Measurements from ENCODE around the gene GPC3.
"Not testable (repeated sequence)": the region's sequence is repeated elsewhere in the genome, so short reads cannot be mapped to it uniquely, and the experiment has no call there.

The GPC3 gene

GRCh38 chrX:133995759-133996158, 10.4 kb upstream of the GPC3 start:
- DNase-seq (ENCODE audit: low spot score) = no peak

DNA sequence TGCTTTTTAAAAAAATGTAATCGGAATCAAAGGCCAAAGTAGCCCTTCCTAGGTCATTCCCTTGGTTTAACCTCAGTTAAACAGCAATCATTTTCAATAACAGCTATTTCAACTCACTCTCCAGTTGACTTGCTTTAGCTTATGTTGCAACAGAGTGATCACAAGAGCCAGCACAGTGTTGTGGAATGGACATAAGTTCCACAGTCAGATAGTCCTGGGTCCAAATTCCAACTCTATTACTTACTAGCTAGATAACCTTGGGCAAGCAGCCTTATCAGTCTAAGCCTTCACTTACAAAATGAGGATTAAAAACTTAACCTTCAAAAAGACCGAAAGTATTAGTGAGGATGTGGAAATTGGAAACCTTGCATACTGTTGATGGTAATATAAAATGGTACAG, 9.2 kb upstream of the GPC3 start:
- no peak for DNase-seq (ENCODE audit: low spot score)

DNA sequence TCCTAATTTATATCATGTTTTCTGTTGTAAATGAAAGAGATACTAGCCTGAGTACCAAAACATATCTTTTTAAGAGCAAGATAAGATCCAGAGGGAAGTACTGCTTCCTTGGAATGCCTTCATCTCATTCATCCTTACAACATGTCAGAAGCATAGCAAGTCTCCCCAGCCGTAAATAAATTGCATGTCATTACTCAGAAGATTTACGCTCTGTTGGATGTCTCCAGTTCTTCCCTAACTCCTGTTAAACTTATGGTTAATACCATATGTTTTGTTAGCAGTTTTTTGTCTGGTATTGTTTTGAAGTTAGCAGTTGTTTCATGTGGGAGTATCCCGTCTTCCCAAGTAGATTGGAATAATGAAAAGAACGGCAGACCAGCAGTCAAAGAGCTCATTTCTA, 7.5 kb upstream of the GPC3 start:
- no peak for DNase-seq (ENCODE audit: low spot score)

- no peak for DNase-seq (ENCODE audit: low spot score)
Measured at GRCh38 chrX:133991814-133992213, 6.4 kb upstream of the GPC3 start.

GRCh38 chrX:133991057-133991456, 5.7 kb upstream of the GPC3 start:
- DNase-seq (ENCODE audit: low spot score) = not testable (repeated sequence)

GRCh38 chrX:133989993-133990392, 4.6 kb upstream of the GPC3 start:
- DNase-seq (ENCODE audit: low spot score) = no peak

DNA sequence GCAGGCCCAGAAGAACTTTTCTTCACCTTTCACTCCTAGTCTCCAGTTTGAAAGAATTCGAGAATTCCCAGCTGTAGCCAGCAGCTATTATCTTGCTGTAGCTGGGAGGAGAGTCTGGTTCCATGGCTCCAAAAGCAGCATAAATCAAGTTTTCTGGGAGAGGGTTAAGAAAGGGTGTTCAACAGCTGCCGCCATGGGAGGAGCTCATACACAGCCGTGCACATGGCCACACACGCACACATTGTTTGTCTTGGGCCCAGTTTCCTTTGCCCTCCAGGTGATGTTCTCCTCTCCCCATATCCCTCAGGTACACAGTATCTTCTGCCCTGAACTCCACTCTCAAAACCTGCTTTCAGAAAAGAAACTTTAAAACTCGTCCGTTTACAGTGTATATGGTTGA, 4.1 kb upstream of the GPC3 start:
- no peak for DNase-seq (ENCODE audit: low spot score)

GRCh38 chrX:133988010-133988409, 2.6 kb upstream of the GPC3 start:
- DNase-seq (ENCODE audit: low spot score) = no peak

DNA sequence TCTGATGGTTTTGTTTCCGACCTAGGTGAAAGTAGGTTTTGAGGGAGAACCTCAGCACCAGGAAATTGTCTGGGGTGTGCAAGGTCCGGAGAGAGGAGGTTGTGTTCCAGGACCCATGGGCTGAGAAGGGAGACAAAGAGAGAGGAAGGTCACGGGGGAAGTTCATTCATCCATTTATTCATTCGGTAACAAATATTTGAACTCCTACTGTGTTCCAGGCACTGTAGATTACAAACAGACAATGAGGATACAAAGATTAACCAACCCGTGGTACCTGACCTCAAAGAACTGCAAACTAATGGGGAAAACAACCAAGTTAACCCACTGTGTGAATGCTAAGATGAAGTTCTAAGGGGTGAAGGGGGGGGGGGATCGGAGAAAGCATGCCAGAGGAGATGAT, 1.8 kb upstream of the GPC3 start:
- DNase-seq (ENCODE audit: low spot score) = no peak

- no peak for DNase-seq (ENCODE audit: low spot score)
Measured at GRCh38 chrX:133985967-133986683, 731 bp upstream of the GPC3 start.

- DNase-seq (ENCODE audit: low spot score) = no peak
Measured at GRCh38 chrX:133984857-133985163, 584 bp downstream of the GPC3 start.

DNA sequence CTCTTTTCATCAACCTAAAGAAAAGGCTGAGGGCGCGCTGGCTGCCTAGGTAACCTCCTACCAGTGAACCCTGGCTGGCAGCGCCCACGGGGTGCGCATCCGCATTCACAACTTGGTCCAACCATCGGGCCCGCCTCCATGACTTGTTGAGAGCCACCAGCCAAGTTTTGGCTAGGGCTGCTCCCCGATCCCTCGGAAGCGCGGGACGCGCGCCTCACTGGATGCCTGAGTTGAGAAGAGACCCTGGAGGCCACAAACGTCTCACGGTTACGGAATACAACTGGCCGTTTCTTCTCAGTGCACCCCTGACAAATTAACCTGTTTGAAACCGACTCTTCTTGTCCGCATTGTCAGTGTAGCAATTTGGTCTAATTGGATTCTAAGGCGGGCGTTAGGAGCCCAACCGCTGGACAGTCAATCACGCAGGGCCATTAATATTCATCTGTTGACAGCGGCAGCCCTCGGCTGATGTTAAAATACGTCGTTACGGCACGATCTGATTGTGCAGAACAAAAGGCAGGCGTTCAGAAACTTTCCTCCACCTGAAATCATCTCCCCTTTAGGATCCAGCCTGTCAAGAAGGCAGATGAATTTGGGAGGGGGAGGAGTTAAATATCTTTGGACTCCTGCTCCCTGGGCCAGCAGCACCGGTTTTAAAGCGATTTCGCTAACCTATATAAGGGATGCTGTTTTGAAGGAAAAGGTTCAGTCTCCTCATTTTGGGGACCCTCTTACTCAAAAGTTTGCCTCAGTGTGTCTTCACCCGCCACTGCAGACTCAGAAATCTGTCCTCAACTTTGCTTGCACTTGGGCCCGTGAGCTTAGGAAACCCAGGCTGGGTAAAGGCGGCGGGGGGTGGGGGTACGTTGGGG, 1.2 kb downstream of the GPC3 start:
- no peak for DNase-seq (ENCODE audit: low spot score)

- DNase-seq (ENCODE audit: low spot score) = no peak
Measured at GRCh38 chrX:133983256-133983973, 2.0 kb downstream of the GPC3 start.

- no peak for DNase-seq (ENCODE audit: low spot score)
Measured at GRCh38 chrX:133981924-133982323, 3.5 kb downstream of the GPC3 start.

DNA sequence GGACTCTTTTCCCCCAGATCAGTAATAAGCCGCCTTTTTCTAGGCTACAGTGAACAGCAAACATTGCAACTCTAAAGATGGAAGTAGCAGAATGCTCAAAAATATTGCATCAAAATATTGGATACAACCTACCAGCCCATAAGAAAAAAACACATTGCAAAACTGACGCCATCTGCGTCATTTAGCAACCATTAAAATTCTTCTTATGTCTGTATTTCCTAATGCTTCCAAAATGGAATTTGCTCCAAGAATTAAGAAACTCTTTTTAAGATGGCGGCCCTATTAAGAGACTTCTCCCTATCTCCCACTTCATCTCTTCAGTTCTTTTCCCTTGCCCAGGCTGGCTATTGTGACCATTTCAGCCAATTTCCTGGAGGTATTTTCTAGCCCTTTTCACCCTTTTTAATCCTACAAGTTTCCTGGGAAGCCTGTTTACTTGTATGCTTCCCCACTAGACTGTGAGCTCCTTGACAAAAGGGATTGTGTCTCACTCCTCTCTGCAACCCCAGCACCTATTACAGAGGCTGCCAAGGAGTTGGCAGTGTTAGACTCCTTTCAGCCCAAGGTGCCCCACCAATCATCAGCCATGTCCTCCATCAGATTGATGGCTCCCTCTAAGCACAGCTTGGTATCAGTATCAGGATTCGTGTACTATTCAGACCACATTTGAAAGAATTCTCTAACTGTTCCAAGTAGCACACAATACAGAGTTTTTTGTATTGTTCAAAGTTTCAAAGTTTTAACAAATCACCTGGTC, 4.4 kb downstream of the GPC3 start:
- no peak for DNase-seq (ENCODE audit: low spot score)

DNA sequence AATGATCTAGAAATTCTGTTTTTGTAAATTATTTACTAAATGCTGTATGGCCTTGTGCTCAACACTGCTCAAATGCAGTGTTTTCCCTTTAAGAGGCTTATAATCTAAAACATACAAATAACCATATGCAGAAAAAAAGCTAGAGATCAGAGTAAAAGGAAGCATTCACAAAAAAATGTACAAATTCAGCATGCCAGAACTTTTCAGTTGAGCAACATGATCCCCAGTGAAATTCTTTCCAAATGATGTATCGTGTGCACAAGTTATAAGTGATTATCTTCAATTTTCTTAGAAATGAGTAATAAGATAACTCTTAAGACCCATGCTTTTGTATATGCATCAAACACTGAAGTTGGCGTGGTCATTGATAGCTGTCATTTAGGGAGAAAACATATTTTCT, 5.0 kb downstream of the GPC3 start:
- DNase-seq (ENCODE audit: low spot score) = no peak

GRCh38 chrX:133979641-133980230, 5.7 kb downstream of the GPC3 start:
- DNase-seq (ENCODE audit: low spot score) = no peak

- no peak for DNase-seq (ENCODE audit: low spot score)
Measured at GRCh38 chrX:133973704-133974103, 11.7 kb downstream of the GPC3 start.

- DNase-seq (ENCODE audit: low spot score) = no peak
Measured at GRCh38 chrX:133972916-133973315, 12.5 kb downstream of the GPC3 start.

GRCh38 chrX:133971586-133971985, 13.8 kb downstream of the GPC3 start:
- no peak for DNase-seq (ENCODE audit: low spot score)

DNA sequence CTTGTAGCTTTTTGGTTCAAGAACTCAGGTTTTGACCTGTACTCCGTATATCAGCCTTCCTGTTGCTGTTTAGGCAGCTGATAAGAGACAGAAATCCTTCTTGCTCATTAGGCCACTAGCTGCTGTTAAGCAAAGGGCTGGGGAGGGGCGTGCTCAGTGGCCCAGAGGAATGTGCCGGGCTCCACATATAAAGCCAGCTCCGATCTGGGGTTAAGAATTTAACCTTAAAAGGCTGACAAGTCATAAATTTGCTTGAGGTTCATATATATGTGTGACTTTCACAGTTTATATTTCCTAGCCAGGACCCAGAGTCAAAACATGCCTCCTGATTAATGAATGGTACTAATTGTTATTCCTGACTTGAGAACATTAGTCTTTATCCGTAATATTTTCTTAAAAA, 15.3 kb downstream of the GPC3 start:
- no peak for DNase-seq (ENCODE audit: low spot score)

- DNase-seq (ENCODE audit: low spot score) = no peak
Measured at GRCh38 chrX:133969191-133969590, 16.2 kb downstream of the GPC3 start.
